Stomach (tissue), 9 donors: ENCODE data around the gene SLC9A2. TPM values are rescaled to one million over a fixed set of nuclear protein-coding genes. Genes with fewer than 3 reads are reported as not detected.

Experiments
- DNase-seq, 2 donors: peaks; one replicate each; pipeline versions ENCODE4 v3.0.0 to v3.0.0-alpha.2; 2013 to 2019
- H3K27ac ChIP-seq, 5 donors: fragments of 200-600 bp in 4 of 5; sonication (generic) in 4 of 5; one replicate each; pipeline ENCODE4 v1.5.1; 2013 to 2019; ENCODE audit warnings: mild to moderate bottlenecking in 1 of 5, moderate library complexity in 1 of 5
- H3K27me3 ChIP-seq, 3 donors: fragments of 200-600 bp; sonication (generic); one replicate each; pipeline ENCODE4 v1.5.1; 2017 to 2019; ENCODE audit warnings: mixed run types in 1 of 3
- H3K36me3 ChIP-seq, 4 donors: fragments of 200-600 bp; sonication (generic); 1 replicate in 3 of 4; 2 replicates in 1 of 4; pipeline ENCODE4 v1.5.1; 2016 to 2019
- H3K4me1 ChIP-seq, 4 donors: fragments of 200-600 bp; sonication (generic); one replicate each; pipeline ENCODE4 v1.5.1; 2016 to 2019
- H3K4me3 ChIP-seq, 4 donors: fragments of 200-600 bp; sonication (generic) in 3 of 4; one replicate each; pipeline ENCODE4 v1.5.1; 2016 to 2019; ENCODE audit warnings: mild to moderate bottlenecking in 1 of 4
- H3K9me3 ChIP-seq, 4 donors: fragments of 200-600 bp; sonication (generic); one replicate each; pipeline ENCODE4 v1.5.1; 2016 to 2019
- EP300 ChIP-seq: sonication (generic); formaldehyde crosslinking; IDR thresholded peaks from one replicate; pipeline ENCODE4 v1.6.1; 2017; ENCODE audit warnings: antibody characterized with exemption
- POLR2A ChIP-seq, 4 donors: fragments of 450-650 bp; IDR thresholded peaks; one replicate each; pipeline ENCODE4 v1.6.1; 2016; ENCODE audit warnings: antibody characterized with exemption in 4 of 4, control low read depth in 2 of 4, mild to moderate bottlenecking in 1 of 4, moderate library complexity in 1 of 4
- POLR2AphosphoS5 ChIP-seq, 3 donors: sonication (generic); formaldehyde crosslinking; IDR thresholded peaks; one replicate each; pipeline ENCODE4 v1.6.1; 2016; ENCODE audit warnings: antibody characterized with exemption in 3 of 3
- WGBS, 5 donors: extraction: QIAGEN DNeasy Blood & Tissue Kit in 3 of 5; methylation state at CpG; one replicate each; pipeline versions ENCODE4 v1.1.5 to v1.1.7; 2013 to 2018; 5-methylcytosine and 5-hydroxymethylcytosine counted together
- intact Hi-C: fragments of 100-400 bp; cut with DNase I; formaldehyde crosslinking; loops from one replicate; pipeline ENCODE4 v1.15.1; 2023; ENCODE audit warnings: low total_unique reads
- polyA plus RNA-seq, 3 donors: library from polyadenylated mRNA; stranded (reverse); fragments of 200-250 nt; gene quantifications; one replicate each; pipeline ENCODE4 v1.2.3, GENCODE V29; 2013
- total RNA-seq, 5 donors: library from RNA; depleted of rRNA; stranded (reverse); fragments of >200 nt; gene quantifications; one replicate each; pipeline versions ENCODE4 v1.1.0 to v1.2.3, GENCODE V29; 2014 to 2016
- TF ChIP-seq, protein P1 (sequence below), 7 experiments: fragments of 450-650 bp in 4 of 7; fragments of 200-600 bp in 3 of 7; sonication (generic) in 3 of 7; IDR thresholded peaks; one replicate each; pipeline ENCODE4 v1.5.1; 2016 to 2019; ENCODE audit warnings: antibody characterized with exemption in 7 of 7, control low read depth in 2 of 7, mild to moderate bottlenecking in 1 of 7
- donor health status: healthy with polysubstance abuse.
- donor health status: Bipolar disorder and iron deficiency.
- donor health status: healthy.

Gene SLC9A2
- total and polyA plus RNA-seq, 8 donors = 2.4 to 79.9 (median 15.0) TPM

GRCh38 chr2:102652126-102652525, 32.8 kb downstream of the SLC9A2 start:
- intact Hi-C loops = no loop called here
- Histone ChIP-seq H3K4me3 (no peak overlapping the region), H3K4me1 (no peaks in the 10 kb centered on the region), H3K36me3 (no peaks in the 10 kb centered on the region), H3K27ac (peak overlapping the region in 1 of 5 donors; percentile 4), H3K9me3 (peaks cover 0 to 4% (median 0%) of the 10 kb centered on the region in 4 donors), H3K27me3 (no peaks in the 10 kb centered on the region)
- TF ChIP-seq EP300 (no peak), POLR2A (IDR thresholded peaks at IDR 0.05) (no peak), POLR2AphosphoS5 (IDR thresholded peaks at IDR 0.05) (no peak)
- TF ChIP-seq, protein P1, sequence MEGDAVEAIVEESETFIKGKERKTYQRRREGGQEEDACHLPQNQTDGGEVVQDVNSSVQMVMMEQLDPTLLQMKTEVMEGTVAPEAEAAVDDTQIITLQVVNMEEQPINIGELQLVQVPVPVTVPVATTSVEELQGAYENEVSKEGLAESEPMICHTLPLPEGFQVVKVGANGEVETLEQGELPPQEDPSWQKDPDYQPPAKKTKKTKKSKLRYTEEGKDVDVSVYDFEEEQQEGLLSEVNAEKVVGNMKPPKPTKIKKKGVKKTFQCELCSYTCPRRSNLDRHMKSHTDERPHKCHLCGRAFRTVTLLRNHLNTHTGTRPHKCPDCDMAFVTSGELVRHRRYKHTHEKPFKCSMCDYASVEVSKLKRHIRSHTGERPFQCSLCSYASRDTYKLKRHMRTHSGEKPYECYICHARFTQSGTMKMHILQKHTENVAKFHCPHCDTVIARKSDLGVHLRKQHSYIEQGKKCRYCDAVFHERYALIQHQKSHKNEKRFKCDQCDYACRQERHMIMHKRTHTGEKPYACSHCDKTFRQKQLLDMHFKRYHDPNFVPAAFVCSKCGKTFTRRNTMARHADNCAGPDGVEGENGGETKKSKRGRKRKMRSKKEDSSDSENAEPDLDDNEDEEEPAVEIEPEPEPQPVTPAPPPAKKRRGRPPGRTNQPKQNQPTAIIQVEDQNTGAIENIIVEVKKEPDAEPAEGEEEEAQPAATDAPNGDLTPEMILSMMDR (IDR thresholded peaks at IDR 0.05) = no peak
- DNase-seq = no peak
- WGBS, 5 donors = 71 to 95% (median 80%) methylated on average over 2 of the region's 2 CpGs

- 83 to 95% (median 90%) methylated on average over 7 of the region's 7 CpGs for WGBS, 5 donors
- TF ChIP-seq POLR2A (IDR thresholded peaks at IDR 0.05) = no peak
- no peak for TF ChIP-seq EP300
- TF ChIP-seq, protein P1 (IDR thresholded peaks at IDR 0.05) = no peak
- no peak for TF ChIP-seq POLR2AphosphoS5 (IDR thresholded peaks at IDR 0.05)
- Histone ChIP-seq H3K4me1 (no peaks in the 10 kb centered on the region), H3K9me3 (no peaks in the 10 kb centered on the region), H3K27me3 (no peaks in the 10 kb centered on the region), H3K27ac (no peak overlapping the region), H3K4me3 (no peak overlapping the region), H3K36me3 (peaks cover 0 to 3% (median 0%) of the 10 kb centered on the region in 4 donors)
- intact Hi-C loops = no loop called here
- no peak for DNase-seq
These were observed 38.4 kb downstream of the SLC9A2 start for GRCh38 chr2:102657770-102658169.

DNA sequence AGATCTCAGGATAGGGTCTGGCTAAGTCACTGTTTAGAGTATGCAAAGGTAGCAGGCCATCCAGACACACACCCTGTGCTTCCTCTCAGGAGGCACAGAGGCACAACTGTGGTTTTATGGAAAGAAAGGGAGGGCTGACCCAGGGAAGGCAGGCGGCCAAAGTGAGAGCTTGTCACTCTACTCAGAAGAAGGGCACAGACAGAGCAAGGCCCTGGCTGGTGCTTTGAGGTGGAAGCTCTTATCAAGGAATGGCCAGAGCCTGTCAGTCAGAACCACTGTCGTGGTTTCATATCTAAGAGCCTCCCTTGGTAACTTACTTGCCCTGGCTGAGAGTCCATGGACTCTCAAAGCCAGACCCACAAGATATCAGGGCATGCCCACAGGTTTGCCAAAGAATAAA, 40.7 kb downstream of the SLC9A2 start:
- no peaks in the 10 kb centered on the region for H3K9me3 ChIP-seq
- intact Hi-C loops = no loop called here
- H3K4me1 ChIP-seq = peaks cover 0 to 5% (median 0%) of the 10 kb centered on the region in 4 donors
- peaks cover 0 to 3% (median 0%) of the 10 kb centered on the region in 4 donors for H3K36me3 ChIP-seq
- no peak for DNase-seq
- H3K27me3 ChIP-seq = no peaks in the 10 kb centered on the region
- 43 to 69% (median 47%) methylated on average over 2 of the region's 2 CpGs for WGBS, 5 donors
- no peak for TF ChIP-seq POLR2A (IDR thresholded peaks at IDR 0.05)
- TF ChIP-seq POLR2AphosphoS5 (IDR thresholded peaks at IDR 0.05) = no peak
- TF ChIP-seq EP300 = no peak
- H3K4me3 ChIP-seq = no peak overlapping the region
- no peak overlapping the region for H3K27ac ChIP-seq

DNA sequence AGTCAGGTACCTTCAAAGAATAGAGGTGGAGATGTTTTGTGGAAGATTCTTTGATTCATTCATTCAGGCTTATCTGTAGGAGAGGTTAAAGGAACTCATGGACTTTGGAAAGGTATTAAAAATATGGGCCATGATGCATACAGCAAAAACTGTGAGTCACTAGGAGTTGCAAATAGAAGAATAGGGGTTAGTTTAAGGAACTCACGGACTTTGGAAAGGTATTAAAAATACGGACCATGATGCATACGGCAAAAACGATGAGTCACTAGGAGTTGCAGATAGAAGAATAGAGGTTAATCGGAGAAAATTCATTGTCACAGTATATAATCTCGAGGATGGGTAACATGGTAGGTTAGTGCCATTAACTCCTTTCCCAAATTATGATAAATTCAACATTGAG, 41.2 kb downstream of the SLC9A2 start:
- TF ChIP-seq POLR2AphosphoS5 (IDR thresholded peaks at IDR 0.05) = no peak
- TF ChIP-seq, protein P1 (IDR thresholded peaks at IDR 0.05) = no peak
- no peak for TF ChIP-seq EP300
- no peak for TF ChIP-seq POLR2A (IDR thresholded peaks at IDR 0.05)
- Histone ChIP-seq H3K36me3 (peaks cover 0 to 3% (median 0%) of the 10 kb centered on the region in 4 donors), H3K4me1 (peaks cover 0 to 5% (median 0%) of the 10 kb centered on the region in 4 donors), H3K4me3 (no peak overlapping the region), H3K27ac (no peak overlapping the region), H3K9me3 (no peaks in the 10 kb centered on the region), H3K27me3 (no peaks in the 10 kb centered on the region)
- 76 to 86% (median 83%) methylated on average over 6 of the region's 6 CpGs for WGBS, 5 donors
- DNase-seq = no peak
- intact Hi-C loops = no loop called here

DNA sequence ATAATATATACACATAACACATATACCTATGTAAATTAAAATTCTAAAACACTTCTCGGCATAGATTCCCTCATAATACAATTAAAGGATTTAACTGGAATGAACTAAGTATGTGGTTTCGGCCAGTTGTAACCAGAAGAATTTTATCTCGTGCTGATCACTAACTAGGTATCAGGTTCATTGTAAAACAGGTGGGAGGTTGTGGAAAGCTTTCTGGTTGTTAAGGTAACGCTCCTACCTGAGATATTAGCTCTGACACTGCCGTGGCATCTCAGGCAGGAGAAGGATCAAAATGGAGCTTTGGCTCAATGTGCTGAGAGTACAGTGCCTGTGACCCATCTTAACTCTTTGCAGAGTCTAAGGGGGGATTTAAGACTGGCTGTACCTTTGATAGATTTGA, 42.5 kb downstream of the SLC9A2 start:
- H3K27ac ChIP-seq = no peak overlapping the region
- peaks cover 0 to 5% (median 0%) of the 10 kb centered on the region in 4 donors for H3K4me1 ChIP-seq
- no peak overlapping the region for H3K4me3 ChIP-seq
- peaks cover 0 to 3% (median under 1%) of the 10 kb centered on the region in 4 donors for H3K36me3 ChIP-seq
- TF ChIP-seq, protein P1 (IDR thresholded peaks at IDR 0.05) = no peak
- TF ChIP-seq POLR2AphosphoS5 (IDR thresholded peaks at IDR 0.05) (no peak), POLR2A (IDR thresholded peaks at IDR 0.05) (no peak), EP300 (no peak)
- no peak for DNase-seq
- H3K27me3 ChIP-seq = no peaks in the 10 kb centered on the region
- 68 to 85% (median 80%) methylated on average over 5 of the region's 5 CpGs for WGBS, 5 donors
- intact Hi-C loops = no loop called here
- H3K9me3 ChIP-seq = no peaks in the 10 kb centered on the region
